Measurements from ENCODE around the gene GPC6.

Gene GPC6

DNA sequence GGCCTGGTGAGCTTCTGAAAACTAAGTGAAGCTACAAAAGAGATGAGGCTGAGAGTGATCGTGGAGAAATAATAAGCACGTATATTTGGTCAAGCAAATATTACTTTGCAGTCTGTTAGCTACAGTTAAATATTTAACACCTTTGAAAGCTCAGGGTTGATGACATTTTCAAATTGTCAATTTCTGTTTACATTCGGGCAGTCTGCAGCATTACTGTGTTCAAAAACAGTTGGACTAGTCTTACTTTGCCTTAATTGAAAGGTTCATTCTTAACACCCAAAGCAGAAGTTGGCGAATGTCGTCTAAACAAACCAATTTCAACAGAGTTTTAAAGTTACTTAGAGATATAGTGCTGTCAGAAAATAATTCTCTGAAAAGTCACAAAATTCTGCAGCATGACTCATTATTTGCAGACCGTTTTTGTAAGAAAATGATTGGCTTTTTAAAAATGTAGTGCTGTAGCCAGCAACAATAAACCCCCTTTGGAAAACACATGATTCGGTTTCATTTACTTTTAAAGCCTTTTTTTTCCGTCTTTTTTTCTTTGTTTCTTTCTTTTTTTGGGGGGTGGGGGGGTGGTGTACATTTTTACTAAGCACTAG lies 549.0 kb downstream of the GPC6 start:
- no peak for DNase-seq (ENCODE audit: low spot score)

DNA sequence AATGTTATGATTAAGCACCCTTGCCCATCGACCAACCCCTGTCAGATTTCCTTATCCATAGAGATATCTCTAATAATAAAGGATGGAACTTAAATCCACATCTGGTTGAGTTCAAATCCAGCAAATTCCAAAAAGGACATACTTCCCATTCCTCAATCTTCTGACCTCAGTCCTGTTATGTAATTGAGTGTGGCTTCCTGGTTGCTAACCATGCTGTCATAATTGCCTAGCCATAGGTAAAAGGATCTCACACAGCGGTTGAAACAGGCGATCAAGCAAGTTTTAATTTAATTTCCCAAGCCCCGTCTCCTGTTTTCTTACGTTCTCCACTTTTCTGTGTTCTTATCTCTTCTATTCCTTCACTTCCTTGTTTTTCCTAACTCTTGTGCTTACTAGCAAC lies 550.3 kb downstream of the GPC6 start:
- DNase-seq (ENCODE audit: low spot score) = no peak

DNA sequence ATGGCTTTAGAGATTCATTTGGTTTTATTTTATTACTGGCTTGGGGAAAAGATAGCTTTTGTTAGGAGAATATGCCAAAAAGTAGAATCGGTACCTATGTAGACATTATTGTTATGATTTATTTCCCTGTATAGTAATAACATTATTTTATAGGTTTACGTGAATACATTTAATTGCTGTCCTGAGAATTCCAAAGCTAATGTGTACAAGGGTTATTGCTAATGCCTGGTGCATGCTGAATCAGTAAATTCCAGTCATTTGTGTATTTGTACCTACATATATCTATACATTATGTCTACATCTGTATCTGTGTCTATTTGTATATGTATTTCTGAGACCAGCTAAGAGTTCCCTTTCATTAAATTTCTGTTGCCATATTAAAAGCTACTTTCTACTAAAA lies 550.9 kb downstream of the GPC6 start:
- no peak for DNase-seq (ENCODE audit: low spot score)

DNA sequence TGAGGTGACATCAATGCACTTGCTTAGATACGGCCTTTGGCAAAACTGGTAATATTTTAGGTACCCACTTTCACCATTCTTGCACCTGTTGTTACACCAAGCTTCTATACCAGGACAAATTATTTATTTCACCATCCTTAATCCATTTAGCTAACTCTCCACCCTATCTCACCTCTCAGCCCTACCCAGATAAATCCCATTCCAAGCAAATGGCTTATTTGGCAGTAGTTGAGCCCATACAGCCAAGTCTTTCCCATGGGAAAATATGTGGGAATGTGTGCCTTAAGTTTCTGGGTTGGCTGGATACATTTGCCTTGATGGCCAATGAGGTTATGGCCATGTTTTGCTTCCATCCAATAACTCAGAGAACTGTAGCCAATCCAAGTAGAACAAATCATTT lies 551.9 kb downstream of the GPC6 start:
- DNase-seq (ENCODE audit: low spot score) = no peak

DNA sequence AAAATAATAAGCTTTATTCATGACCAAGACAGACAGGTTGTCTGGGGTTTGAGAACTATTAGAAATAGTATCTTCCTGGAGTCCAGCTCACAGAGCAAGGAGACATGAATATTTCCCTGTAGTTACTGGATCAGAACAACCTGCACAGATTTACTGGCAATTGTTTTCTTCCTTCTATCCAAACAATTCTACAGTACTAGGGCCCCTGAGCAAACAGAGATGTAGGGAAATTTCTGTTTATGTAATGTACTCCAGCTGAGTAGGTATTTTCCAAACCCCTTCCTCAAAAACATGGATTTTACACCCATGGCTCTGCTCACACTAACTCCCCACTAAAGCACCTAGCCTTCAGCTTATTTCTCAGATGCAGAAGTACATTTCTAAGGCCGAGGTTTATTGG lies 557.6 kb downstream of the GPC6 start:
- DNase-seq (ENCODE audit: low spot score) = no peak

DNA sequence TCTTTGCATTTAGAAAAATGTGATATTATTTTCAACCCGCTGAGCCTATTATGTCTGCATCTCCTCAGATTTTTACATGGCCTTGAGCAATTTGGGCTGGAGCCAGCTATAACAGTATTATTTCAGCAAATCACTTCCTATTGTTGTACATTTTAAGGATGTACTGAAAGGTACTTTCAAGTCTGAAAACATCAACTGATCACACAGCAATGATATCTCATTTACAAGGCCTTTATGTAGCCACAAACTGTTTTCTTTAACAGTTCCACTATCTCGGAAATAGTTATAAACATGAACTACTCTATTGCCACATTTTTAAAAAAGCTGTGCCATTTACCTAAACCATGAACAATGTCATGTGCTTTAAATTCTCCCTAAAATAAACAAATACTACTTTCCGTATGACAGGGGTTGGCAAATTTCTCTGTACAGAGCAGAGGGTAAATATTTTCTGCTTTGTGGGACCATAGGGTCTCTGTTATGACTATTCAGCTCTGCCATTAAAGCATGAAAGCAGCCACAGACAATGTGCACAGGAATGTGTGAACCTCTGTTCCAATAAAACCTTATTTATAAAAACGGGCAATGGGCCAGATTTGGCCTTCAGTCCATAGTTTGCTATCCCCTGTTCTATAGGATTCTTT lies 560.4 kb downstream of the GPC6 start:
- DNase-seq (ENCODE audit: low spot score) = no peak

DNA sequence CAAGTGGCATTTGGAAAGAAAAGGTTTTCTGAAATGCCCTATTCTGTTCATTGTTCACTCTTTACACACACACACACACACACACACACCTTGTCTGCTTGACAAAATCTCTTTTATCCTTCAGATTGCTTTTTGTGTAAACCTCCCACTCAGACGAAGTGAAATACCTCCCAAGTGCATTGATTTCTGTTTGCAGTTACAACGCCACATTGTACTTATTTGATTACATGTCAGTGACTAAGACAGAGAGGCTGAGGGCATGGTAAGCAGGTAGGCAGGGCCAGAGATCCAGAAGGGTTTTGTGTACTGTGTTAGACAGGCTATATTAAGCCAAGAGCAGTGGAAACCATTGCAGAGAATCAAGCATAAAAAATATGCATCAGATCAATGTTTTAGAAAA lies 561.8 kb downstream of the GPC6 start:
- DNase-seq (ENCODE audit: low spot score) = no peak

DNA sequence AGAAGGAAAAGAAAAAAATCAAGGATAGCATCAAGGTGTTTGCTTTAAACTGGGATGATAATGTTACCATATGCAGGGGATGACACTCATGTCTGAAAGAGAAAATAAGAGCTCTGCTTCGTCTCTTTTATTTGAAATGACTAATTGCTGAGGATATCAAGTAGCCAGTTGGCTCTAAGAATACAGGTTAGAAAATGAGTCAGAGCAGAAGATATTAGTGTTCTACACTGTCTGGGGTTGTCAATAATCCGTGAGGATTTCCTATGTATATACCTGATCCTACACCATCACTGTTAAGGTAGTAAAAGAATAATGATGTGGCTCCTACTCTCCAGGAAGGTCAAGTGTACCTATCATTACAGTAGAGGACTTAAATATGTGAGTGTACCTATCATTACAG lies 562.5 kb downstream of the GPC6 start:
- DNase-seq (ENCODE audit: low spot score) = no peak

DNA sequence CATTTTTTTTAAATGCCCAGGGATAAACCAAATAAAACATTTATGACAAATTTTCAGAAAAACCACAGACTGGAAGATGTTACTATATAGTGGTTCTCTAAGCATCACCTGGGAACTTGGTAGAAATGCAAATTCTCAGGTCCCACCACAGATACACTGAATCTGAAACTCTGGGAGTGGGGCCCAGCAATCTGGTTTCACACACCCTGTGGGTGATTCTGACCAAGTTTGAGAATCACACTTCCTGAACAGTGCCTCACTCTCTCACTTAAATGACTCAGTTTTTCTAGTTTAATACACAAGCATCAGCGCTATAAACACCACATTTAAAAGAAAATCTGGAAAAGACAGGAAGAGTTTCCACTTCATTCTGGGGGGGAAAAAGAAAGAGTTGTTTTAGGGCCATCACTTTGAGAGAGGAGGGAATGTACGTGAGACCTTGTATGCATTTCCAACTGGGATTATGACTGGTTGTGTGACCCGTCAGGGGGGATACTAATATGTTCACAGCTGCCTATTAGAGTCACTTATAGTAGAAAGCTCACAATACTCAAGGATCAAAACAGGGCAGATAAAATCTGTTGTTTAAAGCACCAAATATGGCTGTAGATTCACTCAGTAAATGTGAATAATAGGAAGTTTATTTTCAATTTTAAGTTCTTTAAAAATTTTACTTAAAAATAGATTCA lies 567.7 kb downstream of the GPC6 start:
- DNase-seq (ENCODE audit: low spot score) = no peak

DNA sequence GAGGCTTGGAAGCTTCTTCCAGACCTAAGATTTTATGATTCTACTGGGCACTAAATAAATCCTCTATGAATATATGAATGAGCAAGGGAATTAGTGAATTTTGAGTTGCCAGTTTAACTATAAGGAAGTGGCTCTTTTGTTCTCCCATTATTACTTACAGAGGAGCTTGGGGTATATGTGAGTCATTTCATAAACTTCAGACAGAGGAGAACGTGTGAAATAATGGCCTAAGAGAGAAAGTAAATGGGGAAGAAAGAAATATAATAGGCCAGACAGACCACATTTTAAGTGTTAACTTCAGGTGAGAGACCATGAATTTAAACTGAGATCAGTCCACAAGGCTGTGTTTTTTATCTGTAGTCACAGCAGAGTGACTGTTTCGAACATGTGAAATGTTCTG lies 570.9 kb downstream of the GPC6 start:
- DNase-seq (ENCODE audit: low spot score) = no peak

DNA sequence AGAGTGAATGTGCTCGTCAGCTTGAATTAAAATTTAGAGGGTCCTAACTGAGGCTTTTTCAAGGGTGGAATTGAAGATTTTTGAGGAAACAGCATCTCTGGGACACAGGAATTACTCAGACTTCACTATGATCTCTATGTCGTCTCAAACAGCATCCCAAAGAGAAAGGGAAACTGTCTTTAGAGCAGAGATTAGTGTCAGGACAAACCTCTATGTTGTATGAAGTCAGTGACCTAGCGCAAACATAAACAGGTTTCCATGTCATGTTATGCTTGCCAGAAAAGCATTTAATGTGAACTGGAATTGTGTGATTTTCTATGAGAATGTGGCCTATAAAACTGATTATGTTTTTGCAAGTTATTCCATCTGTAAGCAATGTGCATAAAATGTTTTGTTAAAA lies 573.7 kb downstream of the GPC6 start:
- DNase-seq (ENCODE audit: low spot score) = no peak

DNA sequence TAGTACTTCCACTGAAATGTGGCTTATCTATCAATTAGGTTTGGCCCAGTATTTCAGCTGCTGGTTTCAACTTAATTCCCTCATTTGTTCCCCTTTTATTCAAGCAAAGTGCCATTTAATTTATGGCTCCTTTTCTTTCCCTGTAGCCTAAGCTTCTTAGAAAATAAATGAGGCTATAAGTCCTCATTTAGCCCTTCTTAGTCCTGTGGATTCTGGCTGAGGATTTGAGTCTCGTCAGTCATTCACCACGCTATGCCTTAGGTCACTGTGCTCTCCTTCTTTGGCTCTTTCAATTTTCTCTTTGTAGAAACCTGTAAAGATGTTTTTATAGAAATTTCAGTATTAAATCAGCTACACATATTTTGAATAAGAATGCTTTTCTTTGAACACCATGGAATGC lies 579.1 kb downstream of the GPC6 start:
- no peak for DNase-seq (ENCODE audit: low spot score)

DNA sequence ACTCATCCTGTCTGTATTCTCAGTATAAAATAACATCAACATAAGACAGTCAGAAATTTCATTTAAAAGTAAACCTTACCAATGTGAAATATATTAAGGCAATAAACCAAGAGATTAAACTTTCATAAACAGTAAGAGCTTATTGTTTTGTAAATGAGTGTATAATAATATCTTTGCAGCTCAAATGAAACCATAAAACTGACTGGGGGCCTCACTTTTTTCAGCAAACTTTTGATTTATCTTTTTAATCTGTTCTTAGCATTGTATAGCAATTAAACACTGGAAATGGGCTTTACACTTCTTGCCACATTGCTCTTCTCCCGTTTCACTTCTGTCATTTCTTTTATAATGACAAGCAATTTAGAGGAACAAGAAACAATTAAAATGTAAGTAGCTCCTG lies 580.3 kb downstream of the GPC6 start:
- no peak for DNase-seq (ENCODE audit: low spot score)

DNA sequence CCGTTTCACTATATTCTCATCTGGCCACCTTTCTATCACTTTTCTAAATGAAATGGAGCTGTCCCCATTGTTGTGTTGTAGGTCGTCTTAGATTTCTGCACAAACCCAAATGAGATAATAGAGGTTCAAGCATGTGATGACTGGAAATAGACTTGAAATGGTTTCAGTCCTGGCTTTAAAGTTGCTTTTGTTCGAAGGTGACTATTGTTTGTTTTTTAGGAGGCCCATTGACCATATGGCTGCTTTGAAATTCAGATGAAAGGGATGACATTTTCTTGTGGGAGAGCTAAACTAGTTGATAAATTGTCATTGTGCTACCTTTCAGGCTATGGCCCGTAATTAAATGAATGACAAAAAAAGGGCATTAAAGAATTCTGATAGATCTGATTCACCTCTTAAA lies 583.7 kb downstream of the GPC6 start:
- no peak for DNase-seq (ENCODE audit: low spot score)

DNA sequence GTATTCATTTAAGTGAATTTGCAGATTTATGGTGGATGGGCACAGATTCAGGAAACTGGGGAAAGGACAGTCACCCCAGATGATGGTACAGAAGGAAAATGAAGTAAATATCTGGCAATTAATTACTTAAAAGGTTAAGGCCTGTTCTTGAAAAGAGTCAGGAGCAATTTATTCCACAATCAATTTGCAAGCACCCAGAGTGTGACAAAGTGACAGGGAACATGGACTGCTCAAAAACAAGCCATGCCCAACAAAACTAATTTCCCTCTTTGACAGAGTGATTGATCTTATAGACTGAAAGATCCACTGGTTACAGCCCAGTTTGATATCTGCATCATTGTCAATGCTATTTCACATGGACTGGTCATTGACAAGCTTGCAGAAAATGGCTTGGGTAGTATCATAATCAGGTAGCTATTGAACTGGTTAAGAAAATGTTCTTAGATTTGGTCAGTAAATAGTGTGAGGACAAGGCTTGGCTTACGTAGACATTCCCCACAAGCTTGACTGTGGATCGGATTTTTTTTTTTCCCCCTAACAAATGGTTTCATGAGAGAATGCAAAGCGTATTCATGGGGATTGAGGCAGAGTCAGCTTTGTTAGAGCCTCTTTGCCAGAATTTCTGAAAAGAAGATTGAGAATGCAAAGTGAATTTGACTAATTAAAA lies 584.6 kb downstream of the GPC6 start:
- no peak for DNase-seq (ENCODE audit: low spot score)

DNA sequence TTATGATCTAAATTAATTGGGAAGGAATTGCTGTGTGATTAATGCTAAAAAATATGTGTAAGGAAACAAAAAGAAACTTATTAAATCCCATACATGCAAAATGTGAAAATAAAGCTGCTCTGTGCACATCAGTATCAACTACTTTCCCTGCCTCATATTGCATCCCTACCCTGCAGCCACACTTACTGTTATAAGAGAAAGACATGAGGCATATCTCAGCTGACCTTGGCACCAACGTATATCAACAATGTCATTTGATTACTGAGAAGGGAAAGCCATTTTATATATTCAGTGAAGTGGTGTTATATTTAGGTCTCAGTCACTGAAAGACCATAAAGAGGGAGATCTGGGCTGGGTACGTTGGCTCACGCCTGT lies 585.1 kb downstream of the GPC6 start:
- DNase-seq (ENCODE audit: low spot score) = no peak

DNA sequence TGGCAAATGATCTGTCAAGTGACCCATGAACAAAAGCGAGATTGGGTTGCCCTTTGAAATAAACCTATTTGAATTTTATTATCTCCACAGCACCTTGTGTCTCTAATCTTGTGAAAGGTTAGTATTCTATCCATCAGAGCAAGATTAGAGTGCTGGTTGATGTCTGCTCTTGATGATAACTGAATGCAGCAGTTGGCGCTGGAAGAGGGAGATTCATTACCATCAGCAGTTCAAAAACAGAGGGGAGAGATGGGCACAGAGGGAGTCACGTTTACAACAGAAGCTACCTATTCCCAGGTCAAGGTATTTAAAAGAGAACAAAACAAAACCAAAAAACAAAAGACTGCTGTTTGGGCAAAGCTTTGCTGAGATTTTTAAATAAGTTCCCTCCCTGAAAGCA lies 588.1 kb downstream of the GPC6 start:
- no peak for DNase-seq (ENCODE audit: low spot score)

DNA sequence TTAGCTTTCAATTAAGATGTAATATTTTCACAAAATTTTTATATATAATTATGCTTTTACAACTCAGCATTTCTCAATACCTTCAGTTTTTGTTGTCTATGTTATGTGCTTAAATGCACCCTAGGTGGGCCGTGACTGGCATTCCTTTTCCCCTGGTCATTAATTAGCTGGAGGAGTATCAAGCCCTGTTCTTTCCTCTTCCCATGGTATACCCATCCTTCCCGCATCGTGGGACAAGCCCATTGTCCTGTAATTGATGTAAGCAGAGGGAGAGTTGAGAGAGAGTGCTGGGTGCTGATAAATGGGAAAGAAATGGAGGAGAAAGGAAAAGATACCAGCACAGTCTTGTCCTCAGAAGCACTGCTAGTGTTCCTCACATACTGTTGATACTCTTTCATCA lies 591.7 kb downstream of the GPC6 start:
- DNase-seq (ENCODE audit: low spot score) = no peak

DNA sequence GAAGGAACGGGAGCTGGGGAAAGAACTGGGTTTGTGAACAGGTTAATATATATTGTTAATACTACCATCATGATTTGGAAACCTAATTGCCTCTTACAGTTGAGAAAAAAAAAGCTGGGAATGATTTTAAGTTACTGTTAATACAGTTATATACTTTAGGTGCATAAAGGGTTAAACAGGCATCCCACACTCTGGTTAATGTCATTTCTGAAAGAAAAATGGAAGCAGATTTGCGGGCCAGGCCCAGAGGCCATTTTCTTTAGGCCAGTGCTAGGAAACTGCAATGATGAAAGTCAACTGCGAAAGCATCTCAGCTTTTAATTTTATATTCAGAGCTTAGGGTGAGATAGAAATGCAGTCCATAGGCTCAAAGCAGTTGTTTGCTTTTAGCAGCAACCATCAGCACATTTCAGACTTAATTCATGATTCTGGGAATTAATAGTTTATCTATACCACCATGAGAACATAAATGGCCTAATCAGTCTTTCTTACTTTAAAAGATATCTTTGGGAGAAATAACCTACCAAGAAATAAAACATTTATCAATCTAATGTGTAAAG lies 592.8 kb downstream of the GPC6 start:
- no peak for DNase-seq (ENCODE audit: low spot score)

DNA sequence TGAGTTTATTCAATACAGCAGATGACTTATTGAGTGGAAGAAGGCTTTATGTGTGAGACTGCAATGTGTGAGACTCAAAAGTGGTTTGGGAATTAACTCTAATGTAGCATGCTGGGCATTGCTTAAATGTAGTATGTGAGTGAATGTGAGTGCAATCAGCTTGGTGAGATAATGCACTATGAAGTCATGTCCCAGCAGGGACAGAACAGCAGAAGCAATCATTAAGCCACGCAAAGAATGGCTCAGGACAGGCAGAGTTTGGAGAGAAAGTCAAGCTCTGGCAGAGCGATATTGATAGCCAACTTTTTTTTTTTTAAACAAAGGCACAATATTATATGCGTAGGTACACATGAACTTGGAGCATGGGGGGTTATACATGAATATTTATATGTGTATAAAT lies 597.7 kb downstream of the GPC6 start:
- no peak for DNase-seq (ENCODE audit: low spot score)

DNA sequence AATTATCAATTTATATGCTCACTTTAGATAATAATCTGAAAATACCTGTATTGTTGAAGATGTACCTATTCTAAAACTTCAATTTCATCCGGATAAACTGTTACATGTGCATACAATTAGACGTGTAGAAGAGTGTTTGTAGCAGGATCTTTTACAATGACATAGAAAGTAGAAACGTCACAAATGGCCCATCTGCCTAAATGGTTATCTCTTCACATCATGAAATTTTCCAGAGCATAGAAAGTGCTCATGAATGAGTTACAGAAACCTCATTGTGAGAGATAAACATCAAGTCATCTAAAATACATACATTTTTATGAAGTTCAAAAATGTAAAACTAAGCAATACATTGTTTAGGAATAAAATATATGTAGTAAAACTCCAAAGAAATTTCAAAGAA lies 607.4 kb downstream of the GPC6 start:
- no peak for DNase-seq (ENCODE audit: low spot score)

DNA sequence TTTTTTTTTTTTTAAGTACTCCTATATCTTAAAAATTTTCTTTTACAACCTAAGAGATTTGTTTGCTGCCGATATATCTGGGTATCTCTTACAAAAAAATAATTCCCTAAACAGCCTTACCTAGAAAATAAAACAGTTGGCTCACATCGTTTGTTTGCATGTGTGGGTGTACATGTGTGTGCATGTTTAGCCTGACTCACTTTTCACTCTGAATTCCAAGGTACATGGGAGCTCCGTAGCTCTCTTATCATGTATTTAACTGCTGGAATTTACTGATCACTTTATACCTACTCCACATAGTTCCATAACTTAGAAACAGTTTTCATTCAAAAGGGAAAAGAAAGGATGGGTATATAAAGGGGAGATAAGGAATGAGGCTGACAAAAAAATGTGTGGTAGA lies 616.5 kb downstream of the GPC6 start:
- no peak for DNase-seq (ENCODE audit: low spot score)

DNA sequence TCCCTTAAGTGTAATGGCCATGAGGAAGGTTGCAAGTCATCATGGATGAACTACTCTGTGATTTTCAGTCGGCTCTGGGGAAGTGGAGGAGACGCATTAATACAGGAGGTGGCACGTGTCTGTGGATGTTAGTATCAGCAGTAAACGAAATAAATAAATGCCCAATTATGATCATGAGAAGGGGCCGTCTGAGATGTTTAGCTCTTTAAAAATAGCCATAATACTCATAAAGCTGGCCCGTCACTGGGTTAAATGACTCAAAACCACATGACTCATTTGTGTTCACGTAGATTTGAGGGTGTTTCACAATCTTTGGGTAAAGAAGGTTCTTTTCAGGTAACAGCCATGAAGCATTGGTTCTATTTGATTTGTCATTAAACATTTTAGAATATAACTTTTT lies 620.6 kb downstream of the GPC6 start:
- no peak for DNase-seq (ENCODE audit: low spot score)
